SK-N-SH treated with all-trans-retinoic acid at 6 μM for 48 hours (cell line): Measurements from ENCODE around the gene CDK14.

ENCODE experiments used
- ATAC-seq: fragments of 200-7000 bp; cut with Tn5 transposase; 3 replicates; pipeline ENCODE4 v1.9.1; 2020; ENCODE audit warnings: mild to moderate bottlenecking, moderate library complexity
- ARNTL ChIP-seq: fragments of 450-650 bp; formaldehyde crosslinking; IDR thresholded peaks from 2 replicates; pipeline ENCODE4 v1.5.0; 2020; ENCODE audit warnings: low read depth, mild to moderate bottlenecking, moderate library complexity, borderline replicate concordance
- BACH2 ChIP-seq: fragments of 250-450 bp; sonication (Bioruptor Pico); IDR thresholded peaks from 2 replicates; pipeline ENCODE4 v1.9.0; 2021; ENCODE audit warnings: mild to moderate bottlenecking, borderline replicate concordance
- CSDC2 ChIP-seq: fragments of 250-450 bp; sonication (Bioruptor Pico); IDR thresholded peaks from 2 replicates; pipeline ENCODE4 v1.5.0; 2020; ENCODE audit warnings: mild to moderate bottlenecking, moderate library complexity
- ESRRG ChIP-seq: fragments of 250-450 bp; sonication (Bioruptor Pico); IDR thresholded peaks from 2 replicates; pipeline ENCODE4 v1.6.1; 2021; ENCODE audit warnings: mild to moderate bottlenecking
- GLIS3 ChIP-seq: fragments of 250-450 bp; sonication (Bioruptor Pico); IDR thresholded peaks from 2 replicates; pipeline ENCODE4 v1.5.0; 2020; ENCODE audit warnings: mild to moderate bottlenecking, moderate library complexity
- ISL1 ChIP-seq: fragments of 250-450 bp; sonication (Bioruptor Pico); IDR thresholded peaks from 2 replicates; pipeline ENCODE4 v2.1.2; 2022; ENCODE audit warnings: mild to moderate bottlenecking, moderate library complexity
- OSR1 ChIP-seq: fragments of 250-450 bp; sonication (Bioruptor Pico); IDR thresholded peaks from 2 replicates; pipeline ENCODE4 v1.8.0; 2022; ENCODE audit warnings: moderate library complexity, mild to moderate bottlenecking, inconsistent platforms
- PATZ1 ChIP-seq: fragments of 250-450 bp; sonication (Bioruptor Pico); IDR thresholded peaks from 2 replicates; pipeline ENCODE4 v1.8.0; 2020; ENCODE audit warnings: mild to moderate bottlenecking, moderate library complexity, borderline replicate concordance
- PPARA ChIP-seq: fragments of 250-450 bp; sonication (Bioruptor Pico); IDR thresholded peaks from 2 replicates; pipeline ENCODE4 v1.5.0; 2020; ENCODE audit warnings: mild to moderate bottlenecking, borderline replicate concordance
- RARB ChIP-seq: fragments of 250-450 bp; sonication (Bioruptor Pico); IDR thresholded peaks from 2 replicates; pipeline ENCODE4 v1.8.0; 2021; ENCODE audit warnings: mild to moderate bottlenecking, moderate library complexity
- SNAI2 ChIP-seq: fragments of 250-450 bp; sonication (Bioruptor Pico); IDR thresholded peaks from 2 replicates; pipeline ENCODE4 v1.5.0; 2020; ENCODE audit warnings: mild to moderate bottlenecking, moderate library complexity
- TCF4 ChIP-seq: fragments of 250-450 bp; sonication (Bioruptor Pico); IDR thresholded peaks from 2 replicates; pipeline ENCODE4 v1.8.0; 2021; ENCODE audit warnings: mild to moderate bottlenecking, moderate library complexity, borderline replicate concordance
- TOX ChIP-seq: fragments of 250-450 bp; sonication (Bioruptor Pico); IDR thresholded peaks from 2 replicates; pipeline ENCODE4 v1.8.0; 2021; ENCODE audit warnings: mild to moderate bottlenecking, moderate library complexity, borderline replicate concordance
- ZC3H10 ChIP-seq: fragments of 250-450 bp; sonication (Bioruptor Pico); IDR thresholded peaks from 2 replicates; pipeline ENCODE4 v1.5.1; 2021; ENCODE audit warnings: mild to moderate bottlenecking, moderate library complexity
- ZFP3 ChIP-seq: fragments of 250-450 bp; sonication (Bioruptor Pico); IDR thresholded peaks from 2 replicates; pipeline ENCODE4 v1.5.0; 2020; ENCODE audit warnings: mild to moderate bottlenecking, moderate library complexity
- ZFP30 ChIP-seq: fragments of 450-650 bp; formaldehyde crosslinking; IDR thresholded peaks from 2 replicates; pipeline ENCODE4 v1.5.0; 2022; ENCODE audit warnings: mild to moderate bottlenecking, moderate library complexity
- ZNF70 ChIP-seq: fragments of 450-650 bp; formaldehyde crosslinking; IDR thresholded peaks from 2 replicates; pipeline ENCODE4 v1.5.0; 2020; ENCODE audit warnings: mild to moderate bottlenecking, moderate library complexity
- ZNF8 ChIP-seq: fragments of 450-650 bp; formaldehyde crosslinking; IDR thresholded peaks from 2 replicates; pipeline ENCODE4 v1.5.0; 2020; ENCODE audit warnings: mild to moderate bottlenecking, moderate library complexity
- TF ChIP-seq, protein P1 (sequence below): fragments of 250-450 bp; sonication (Bioruptor Pico); IDR thresholded peaks from 2 replicates; pipeline ENCODE4 v1.5.1; 2021; ENCODE audit warnings: mild to moderate bottlenecking, moderate library complexity
- TF ChIP-seq, protein P2 (sequence below): fragments of 250-450 bp; sonication (Bioruptor Pico); IDR thresholded peaks from 2 replicates; pipeline ENCODE4 v1.8.0; 2021; ENCODE audit warnings: low read depth, mild to moderate bottlenecking, moderate library complexity, borderline replicate concordance
- TF ChIP-seq, protein P3 (sequence below): fragments of 250-450 bp; sonication (Bioruptor Pico); IDR thresholded peaks from 2 replicates; pipeline ENCODE4 v1.5.0; 2020; ENCODE audit warnings: mild to moderate bottlenecking, moderate library complexity
- TF ChIP-seq, protein P4 (sequence below): fragments of 250-450 bp; sonication (Bioruptor Pico); IDR thresholded peaks from 2 replicates; pipeline ENCODE4 v1.5.1; 2020; ENCODE audit warnings: low read depth, mild to moderate bottlenecking, moderate library complexity

Gene CDK14

GRCh38 chr7:91243591-91244301 is 647.6 kb downstream of the CDK14 start:
- TF ChIP-seq PPARA (0 out of 2 replicates have a peak, but pooled peaks have one; percentile 7), CSDC2 (CRISPR knock-in tag) (no peak), TCF4 (peak; percentile 77)
- peak; percentile 75 for ATAC-seq

DNA sequence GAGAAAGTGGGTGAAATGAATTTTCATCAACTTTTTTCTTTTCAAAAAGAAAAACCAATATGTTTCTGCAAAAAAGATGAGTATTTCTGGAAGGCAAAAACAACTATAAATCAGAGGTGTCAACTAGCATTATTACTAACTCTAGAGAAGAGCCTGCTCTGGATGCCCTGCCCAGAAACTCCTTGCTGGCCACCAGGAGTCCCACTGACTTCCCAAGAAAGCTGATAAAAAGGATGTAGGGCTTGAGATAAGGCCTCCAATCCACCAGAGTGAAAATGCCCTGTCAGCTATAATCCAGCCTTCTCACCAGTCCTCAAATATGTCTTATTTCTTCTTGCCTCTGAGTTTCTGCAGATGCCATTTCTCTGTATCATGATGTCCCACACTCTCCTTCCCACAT is 651.4 kb downstream of the CDK14 start:
- TF ChIP-seq, protein P1, sequence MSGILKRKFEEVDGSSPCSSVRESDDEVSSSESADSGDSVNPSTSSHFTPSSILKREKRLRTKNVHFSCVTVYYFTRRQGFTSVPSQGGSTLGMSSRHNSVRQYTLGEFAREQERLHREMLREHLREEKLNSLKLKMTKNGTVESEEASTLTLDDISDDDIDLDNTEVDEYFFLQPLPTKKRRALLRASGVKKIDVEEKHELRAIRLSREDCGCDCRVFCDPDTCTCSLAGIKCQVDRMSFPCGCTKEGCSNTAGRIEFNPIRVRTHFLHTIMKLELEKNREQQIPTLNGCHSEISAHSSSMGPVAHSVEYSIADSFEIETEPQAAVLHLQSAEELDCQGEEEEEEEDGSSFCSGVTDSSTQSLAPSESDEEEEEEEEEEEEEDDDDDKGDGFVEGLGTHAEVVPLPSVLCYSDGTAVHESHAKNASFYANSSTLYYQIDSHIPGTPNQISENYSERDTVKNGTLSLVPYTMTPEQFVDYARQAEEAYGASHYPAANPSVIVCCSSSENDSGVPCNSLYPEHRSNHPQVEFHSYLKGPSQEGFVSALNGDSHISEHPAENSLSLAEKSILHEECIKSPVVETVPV (CRISPR knock-in tag): no peak
- TF ChIP-seq ZNF70 (CRISPR knock-in tag): no peak
- no peak for TF ChIP-seq ZNF8
- TF ChIP-seq ZFP3: no peak
- no peak for TF ChIP-seq ISL1 (CRISPR knock-in tag)
- no peak for TF ChIP-seq OSR1 (CRISPR knock-in tag)
- no peak for TF ChIP-seq TCF4
- TF ChIP-seq PATZ1: no peak
- TF ChIP-seq, protein P2, sequence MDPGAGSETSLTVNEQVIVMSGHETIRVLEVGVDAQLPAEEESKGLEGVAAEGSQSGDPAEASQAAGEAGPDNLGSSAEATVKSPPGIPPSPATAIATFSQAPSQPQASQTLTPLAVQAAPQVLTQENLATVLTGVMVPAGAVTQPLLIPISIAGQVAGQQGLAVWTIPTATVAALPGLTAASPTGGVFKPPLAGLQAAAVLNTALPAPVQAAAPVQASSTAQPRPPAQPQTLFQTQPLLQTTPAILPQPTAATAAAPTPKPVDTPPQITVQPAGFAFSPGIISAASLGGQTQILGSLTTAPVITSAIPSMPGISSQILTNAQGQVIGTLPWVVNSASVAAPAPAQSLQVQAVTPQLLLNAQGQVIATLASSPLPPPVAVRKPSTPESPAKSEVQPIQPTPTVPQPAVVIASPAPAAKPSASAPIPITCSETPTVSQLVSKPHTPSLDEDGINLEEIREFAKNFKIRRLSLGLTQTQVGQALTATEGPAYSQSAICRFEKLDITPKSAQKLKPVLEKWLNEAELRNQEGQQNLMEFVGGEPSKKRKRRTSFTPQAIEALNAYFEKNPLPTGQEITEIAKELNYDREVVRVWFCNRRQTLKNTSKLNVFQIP (CRISPR knock-in tag): no peak
- no peak for TF ChIP-seq GLIS3 (CRISPR knock-in tag)
- no peak for TF ChIP-seq ESRRG (CRISPR knock-in tag)
- TF ChIP-seq, protein P3, sequence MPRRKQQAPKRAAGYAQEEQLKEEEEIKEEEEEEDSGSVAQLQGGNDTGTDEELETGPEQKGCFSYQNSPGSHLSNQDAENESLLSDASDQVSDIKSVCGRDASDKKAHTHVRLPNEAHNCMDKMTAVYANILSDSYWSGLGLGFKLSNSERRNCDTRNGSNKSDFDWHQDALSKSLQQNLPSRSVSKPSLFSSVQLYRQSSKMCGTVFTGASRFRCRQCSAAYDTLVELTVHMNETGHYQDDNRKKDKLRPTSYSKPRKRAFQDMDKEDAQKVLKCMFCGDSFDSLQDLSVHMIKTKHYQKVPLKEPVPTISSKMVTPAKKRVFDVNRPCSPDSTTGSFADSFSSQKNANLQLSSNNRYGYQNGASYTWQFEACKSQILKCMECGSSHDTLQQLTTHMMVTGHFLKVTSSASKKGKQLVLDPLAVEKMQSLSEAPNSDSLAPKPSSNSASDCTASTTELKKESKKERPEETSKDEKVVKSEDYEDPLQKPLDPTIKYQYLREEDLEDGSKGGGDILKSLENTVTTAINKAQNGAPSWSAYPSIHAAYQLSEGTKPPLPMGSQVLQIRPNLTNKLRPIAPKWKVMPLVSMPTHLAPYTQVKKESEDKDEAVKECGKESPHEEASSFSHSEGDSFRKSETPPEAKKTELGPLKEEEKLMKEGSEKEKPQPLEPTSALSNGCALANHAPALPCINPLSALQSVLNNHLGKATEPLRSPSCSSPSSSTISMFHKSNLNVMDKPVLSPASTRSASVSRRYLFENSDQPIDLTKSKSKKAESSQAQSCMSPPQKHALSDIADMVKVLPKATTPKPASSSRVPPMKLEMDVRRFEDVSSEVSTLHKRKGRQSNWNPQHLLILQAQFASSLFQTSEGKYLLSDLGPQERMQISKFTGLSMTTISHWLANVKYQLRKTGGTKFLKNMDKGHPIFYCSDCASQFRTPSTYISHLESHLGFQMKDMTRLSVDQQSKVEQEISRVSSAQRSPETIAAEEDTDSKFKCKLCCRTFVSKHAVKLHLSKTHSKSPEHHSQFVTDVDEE (CRISPR knock-in tag): no peak
- TF ChIP-seq, protein P4, sequence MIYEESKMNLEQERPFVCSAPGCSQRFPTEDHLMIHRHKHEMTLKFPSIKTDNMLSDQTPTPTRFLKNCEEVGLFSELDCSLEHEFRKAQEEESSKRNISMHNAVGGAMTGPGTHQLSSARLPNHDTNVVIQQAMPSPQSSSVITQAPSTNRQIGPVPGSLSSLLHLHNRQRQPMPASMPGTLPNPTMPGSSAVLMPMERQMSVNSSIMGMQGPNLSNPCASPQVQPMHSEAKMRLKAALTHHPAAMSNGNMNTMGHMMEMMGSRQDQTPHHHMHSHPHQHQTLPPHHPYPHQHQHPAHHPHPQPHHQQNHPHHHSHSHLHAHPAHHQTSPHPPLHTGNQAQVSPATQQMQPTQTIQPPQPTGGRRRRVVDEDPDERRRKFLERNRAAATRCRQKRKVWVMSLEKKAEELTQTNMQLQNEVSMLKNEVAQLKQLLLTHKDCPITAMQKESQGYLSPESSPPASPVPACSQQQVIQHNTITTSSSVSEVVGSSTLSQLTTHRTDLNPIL (CRISPR knock-in tag): no peak
- no peak for TF ChIP-seq PPARA
- no peak for TF ChIP-seq ARNTL (CRISPR knock-in tag)
- no peak for TF ChIP-seq ZFP30 (CRISPR knock-in tag)
- no peak for TF ChIP-seq RARB (CRISPR knock-in tag)
- no peak; the same call in 2 of the 3 replicates for ATAC-seq

- ATAC-seq: peak; percentile 48
- TF ChIP-seq ZNF8 (no peak), TOX (no peak), SNAI2 (CRISPR knock-in tag) (no peak), ARNTL (CRISPR knock-in tag) (no peak), ESRRG (CRISPR knock-in tag) (no peak), GLIS3 (CRISPR knock-in tag) (no peak), OSR1 (CRISPR knock-in tag) (no peak), PATZ1 (no peak), BACH2 (no peak), ZNF70 (CRISPR knock-in tag) (no peak), ZC3H10 (CRISPR knock-in tag) (no peak), ZFP3 (no peak), PPARA (no peak), CSDC2 (CRISPR knock-in tag) (no peak), TCF4 (no peak)
- TF ChIP-seq, protein P4 (CRISPR knock-in tag): no peak
- TF ChIP-seq, protein P1 (CRISPR knock-in tag): no peak
Measured at GRCh38 chr7:91248996-91249395, 652.9 kb downstream of the CDK14 start.
